Central memory CD4-positive, alpha-beta T cell (primary cell): ENCODE data around the gene OGG1.

ENCODE experiments used
- DNase-seq: peaks from one replicate; pipeline ENCODE4 v3.0.0; 2022

OGG1 gene

DNA sequence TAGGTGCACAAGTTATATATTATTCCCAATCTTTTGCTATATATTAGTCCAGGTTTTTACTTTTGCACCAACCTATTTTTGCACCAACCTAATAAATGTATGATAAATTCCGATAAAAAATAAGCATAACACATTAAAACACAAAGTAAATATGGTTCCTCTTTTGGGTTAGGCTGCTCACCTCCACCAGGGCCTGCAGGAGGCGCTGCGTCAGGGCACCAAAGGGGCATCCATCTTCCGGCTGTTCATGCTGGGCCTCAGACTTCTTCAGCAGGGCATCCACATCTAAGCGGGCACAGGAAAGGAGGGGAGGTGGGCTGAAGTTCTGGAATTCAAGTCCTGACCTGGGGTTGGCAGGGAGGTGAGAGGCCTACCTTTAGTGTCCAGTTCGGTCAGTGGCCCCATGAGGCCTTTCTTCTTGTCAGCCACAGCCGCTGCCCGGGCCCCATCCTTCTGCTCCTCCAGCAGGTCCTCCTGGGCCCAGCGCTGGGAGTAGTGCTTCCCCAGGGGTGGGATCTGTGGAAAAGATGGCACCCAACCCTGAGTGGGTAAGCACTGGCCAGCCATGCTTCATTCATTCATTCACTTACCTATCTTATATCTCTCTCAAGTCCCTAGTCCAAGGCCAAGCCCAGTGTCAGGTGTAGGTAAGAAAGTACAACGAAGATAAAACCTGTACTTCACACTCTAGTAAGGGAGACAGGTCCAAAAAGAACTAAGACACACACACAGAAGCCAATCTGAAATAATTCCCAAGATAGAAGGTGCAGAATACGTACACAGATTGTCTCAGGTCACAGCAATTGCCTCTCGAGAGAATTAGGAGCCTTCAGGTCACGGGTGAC, 37.3 kb downstream of the OGG1 start:
- no peak for DNase-seq

DNA sequence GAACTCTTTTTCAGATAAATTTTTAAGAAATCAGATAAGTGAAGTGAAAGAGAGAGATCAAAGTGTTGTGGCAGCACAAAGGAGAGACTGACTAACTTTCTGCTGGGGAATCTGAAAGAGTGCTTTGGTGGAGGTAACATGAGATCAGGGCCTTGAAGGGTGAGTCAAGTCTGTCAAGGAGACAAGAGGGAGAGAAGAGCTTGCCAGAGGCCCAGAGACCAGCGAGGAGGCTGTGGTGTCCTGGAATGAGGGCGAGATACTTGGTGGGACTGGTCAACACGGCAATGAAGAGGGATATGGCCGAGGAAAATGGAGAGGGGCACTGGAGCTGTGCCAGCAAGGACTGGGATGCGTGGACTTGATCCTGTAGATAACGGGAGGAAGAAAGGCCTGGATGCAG, 38.0 kb downstream of the OGG1 start:
- no peak for DNase-seq

DNA sequence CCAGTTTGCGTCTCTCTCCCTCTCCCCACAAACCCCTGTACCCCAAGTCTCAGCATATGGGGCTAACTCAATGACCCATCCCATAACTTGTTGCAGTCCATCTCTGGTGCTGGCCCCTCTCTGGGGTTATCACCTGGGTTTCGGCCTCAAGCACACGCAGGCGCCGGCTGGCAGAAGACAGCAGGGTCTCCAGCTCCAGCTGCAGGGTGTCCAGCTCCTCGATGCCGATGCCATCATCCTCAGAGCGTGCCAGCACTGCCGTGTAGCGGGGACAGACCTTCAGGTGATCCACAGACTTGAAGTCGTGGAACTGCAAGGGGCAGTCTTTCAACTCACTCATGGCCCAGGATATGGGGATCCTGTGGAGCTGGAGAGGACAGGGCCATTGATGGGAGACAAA, 41.4 kb downstream of the OGG1 start:
- DNase-seq, result no peak

DNA sequence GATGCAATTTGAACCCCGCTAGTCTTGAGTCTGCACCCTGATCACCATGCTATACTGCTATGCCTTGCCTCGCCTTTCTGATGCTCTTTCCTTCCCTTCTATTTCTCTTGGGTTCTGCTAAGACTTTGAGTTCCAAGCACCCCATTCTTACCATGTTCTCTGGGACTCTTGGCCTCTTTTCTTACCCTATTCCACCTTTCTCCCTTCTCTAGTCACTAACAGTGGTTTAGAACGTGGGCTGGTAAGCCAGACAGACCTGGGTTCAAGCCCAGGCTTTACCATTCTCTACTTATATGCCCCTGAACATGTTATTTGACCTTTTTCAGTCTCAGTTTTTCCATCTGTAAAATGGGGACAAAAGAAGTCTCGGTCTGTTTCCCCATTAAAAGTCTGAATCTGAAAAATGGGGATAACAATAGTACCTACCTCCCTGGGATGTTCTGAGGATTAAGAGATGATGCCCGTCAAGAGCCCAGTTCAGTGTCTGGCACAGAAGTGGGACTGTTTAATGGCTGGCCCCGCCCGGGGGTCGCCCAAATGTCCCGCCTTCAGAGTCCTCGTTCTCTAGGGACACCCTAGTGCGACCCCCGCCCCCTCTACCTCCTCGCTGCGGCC, 42.1 kb downstream of the OGG1 start:
- no peak for DNase-seq

DNA sequence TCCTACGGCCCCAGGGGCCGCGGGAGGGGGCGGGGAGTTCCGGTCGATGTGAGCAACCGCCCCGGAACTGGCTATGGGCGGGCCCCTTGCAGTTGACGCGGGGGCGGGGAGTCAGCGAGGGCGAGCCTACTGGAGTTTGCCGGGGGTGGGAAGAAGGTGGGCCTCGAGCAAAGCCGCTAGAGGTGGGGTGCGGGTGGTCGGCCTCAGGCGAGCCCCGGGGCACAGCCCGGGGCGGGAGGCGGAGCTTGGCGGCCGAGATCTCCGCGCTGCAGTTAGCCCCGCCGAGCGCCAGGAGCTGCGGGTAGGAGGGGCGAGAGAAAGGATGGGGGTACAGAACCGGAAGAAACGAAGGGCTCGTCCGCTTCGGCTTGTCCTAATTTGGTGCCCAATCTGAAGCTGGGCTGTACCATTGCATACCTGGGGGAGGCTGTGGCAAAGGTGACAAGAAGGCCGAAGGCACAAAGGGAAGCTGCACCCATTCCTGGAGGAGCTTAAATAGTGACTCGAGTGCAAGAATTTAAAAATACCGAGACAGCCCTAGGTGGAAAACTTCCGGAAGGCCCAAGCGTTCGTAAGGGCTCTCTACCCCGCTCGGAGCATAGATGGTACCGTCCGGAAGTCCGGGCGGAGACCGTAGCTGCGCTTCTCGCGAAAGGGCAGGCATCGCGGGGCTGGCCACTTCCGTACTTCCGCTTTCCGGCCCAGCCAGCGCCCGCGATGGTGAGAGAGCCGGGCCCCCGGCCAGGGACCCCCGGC, 42.8 kb downstream of the OGG1 start, which contains the start of the genes ARPC4 and TADA3:
Gene ARPC4, plus strand, starts transcription at position 678 of the 756 bp plus-strand sequence. Its CDS starts 40 bp downstream, at position 718.
Gene TADA3, minus strand, starts transcription at position 69 of the 756 bp plus-strand sequence. CDS start 1,007 bp downstream, outside the sequence.
- peak; percentile 94 for DNase-seq

DNA sequence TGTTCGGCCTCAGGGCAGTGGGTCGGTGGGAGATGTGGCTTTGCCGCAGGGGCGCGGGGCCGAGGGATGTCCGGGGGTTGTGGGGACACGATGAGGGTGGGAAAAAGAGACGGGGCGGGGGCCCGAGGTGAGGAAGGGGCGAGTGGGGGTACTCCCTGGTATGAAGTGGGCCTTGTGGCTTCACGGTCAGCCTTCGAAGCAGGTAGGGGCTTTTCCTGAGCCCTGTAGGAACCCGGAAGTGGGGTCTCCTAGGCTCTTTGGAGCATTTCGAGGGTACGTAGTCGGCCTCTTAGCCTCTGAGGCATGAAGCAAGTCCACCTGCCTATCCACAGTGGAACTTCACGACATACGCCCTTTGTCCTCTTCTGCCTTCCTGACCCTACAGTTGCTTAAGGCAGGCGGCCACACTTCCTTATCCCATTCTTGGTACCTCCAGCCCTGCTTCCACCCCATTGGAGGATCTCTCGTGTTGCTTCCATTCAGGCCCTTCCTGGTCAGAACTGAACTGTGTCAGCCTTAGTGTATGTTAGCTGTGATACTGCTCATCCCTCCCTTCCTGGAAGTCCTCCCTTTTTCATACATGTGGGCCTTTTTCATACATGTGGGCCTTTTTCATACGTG, 43.5 kb downstream of the OGG1 start:
- no peak for DNase-seq

DNA sequence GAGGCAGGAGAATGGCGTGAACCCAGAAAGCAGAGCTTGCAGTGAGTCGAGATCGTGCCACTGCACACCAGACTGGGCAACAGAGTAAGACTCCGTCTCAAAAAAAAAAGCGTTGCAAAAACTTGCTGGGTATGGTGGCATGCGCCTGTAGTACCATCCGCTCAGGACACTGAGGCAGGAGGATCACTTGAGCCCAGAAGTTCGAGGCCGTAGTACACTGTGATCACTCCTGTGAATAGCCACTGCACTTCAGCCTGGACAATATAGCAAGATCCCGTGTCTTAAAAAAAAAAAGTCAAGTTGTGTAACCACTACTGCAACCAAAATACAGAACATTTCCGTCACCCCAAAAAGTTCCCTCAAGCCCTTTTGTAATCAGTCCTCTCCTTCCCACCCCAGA, 44.6 kb downstream of the OGG1 start:
- no peak for DNase-seq

DNA sequence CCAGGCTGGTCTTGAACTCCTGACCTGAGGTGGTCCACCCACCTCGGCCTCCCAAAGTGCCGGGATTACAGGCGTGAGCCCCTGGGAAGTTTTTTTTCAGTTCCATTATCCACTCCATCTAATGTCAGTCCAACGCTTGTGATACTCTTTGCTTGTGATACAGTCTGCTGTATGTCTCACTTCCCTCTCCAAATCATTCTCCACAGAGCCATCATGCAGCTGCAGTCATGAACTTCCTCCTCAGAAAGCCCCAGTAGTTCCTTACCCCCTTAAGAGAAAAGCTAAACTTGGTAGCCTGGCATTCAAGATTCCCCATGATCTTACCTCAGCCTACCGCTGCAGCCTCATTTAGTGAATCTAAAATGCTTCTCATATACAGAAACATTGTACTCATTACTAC, 45.5 kb downstream of the OGG1 start:
- no peak for DNase-seq

DNA sequence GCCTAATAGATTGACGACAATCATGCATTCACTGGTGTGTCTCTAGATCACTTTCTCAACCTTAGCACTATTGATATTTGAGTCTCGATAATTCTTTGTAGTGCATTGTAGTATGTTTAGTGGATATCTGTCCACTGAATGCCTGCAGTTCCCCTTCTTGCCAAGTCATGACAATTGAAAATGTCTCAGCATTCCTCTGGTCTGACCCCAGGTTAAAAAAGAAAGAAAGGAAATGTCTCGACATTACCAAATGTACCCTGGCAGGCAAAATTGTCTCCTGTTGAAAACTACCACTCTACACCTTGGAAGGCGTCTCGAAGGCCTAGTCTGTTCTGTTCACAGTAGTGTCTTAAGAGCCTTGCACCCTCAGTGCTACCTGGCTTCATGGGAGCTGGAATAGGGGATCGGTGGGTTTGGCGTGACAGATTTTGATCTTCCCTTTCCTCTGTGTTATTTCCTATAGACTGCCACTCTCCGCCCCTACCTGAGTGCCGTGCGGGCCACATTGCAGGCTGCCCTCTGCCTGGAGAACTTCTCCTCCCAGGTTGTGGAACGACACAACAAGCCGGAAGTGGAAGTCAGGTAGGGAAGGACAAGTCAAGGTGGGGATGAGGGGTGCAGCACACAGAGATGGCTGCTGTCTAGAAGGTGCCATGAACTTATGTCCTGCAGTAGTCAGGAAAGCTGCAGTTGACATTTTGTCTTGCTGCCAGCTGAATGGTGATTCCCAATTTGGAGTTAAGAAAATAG, 47.6 kb downstream of the OGG1 start:
- no peak for DNase-seq

DNA sequence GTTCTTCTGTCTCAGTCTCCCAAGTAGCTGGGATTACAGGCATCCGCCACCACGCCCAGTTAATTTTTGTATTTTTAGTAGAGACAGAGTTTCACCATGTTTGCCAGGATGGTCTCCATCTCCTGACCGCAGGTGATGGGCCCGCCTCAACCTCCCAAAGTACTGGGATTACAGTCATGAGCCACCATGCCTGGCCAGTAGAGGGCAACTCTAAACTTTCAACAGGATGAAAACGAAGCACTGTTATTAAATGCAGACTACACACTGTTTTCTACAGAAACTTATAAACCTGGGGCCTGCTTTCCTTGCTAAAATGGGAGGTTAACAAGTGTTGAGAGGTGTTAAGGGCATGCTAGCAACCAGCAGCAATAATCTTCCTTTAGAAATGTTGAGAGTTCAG, 50.8 kb downstream of the OGG1 start:
- DNase-seq, result no peak

DNA sequence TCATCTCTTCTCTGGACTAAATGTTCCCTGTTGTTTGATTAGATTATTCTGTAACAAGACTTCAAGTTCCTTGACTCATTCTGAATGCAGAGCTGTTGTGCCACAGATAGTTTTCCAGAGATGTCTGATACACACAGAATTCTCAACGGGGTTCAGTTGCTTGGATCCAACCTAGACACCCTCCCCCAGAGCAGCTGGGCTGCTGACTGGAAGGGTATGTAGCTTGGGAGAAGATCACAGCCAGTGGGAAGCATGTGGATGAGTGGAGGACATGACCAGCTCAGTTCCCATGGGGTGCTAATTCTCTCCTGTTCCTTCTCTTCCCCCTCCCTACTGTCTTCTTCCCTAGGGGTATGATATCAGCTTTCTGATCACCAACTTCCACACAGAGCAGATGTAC, 53.7 kb downstream of the OGG1 start:
- DNase-seq, result no peak

DNA sequence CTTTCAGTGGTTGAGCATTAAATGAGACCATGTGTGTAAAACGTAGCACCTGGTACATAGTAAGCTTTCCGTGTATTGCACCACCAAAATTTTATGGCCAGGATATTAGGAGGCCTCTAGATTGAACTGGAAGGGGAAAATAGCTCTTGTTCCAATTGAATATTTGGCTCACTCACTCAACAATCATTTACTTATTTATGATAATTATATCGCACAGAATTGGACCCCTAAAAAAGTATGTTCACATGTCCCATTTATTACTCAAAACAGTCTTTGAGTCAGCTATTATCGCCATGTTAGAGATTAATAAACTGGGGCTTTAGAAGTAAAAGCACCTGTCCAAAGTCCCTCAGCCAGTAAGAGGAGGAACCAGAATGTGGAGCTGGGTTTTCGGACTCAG, 55.2 kb downstream of the OGG1 start:
- no peak for DNase-seq

DNA sequence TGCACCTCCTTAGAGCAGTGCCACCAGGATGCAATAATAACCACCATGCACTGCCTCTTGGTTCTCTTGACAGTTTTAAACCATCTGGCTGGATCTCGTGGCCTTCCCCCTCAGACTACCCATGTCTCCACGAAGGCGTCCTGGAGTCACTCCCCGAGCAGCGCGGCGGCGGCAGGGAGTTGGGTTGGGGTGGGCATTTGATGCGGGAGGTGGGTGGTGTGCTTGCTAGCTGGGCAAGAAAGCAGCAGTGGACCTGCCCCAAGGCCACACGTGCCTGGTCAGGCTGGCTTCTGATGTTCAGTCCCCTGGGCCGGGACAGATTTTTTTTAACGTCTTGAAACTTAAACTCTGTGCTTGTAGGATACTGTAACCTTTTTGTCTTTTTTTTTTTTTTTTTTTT, 56.4 kb downstream of the OGG1 start:
- DNase-seq, result no peak
